A549 (cell line): ENCODE results near the gene DAO. TPM values are rescaled to one million over a fixed set of nuclear protein-coding genes. Genes with fewer than 3 reads are reported as not detected.
A peak's percentile ranks its signal among the peaks of the same experiment; 100 is the strongest.

ENCODE experiments used
- BCL3 ChIP-seq: fragments of >200 bp; sonication (Bioruptor Twin); formaldehyde crosslinking; IDR thresholded peaks from 3 replicates; pipeline ENCODE4 v1.6.1; 2016
- BHLHE40 ChIP-seq: IDR thresholded peaks from 2 replicates; pipeline ENCODE4 v1.6.1; 2012; ENCODE audit warnings: low read depth, low read length, inconsistent platforms
- CBX2 ChIP-seq: fragments of 200-600 bp; sonication (generic); IDR thresholded peaks from 2 replicates; pipeline ENCODE4 v1.6.1; 2016; ENCODE audit warnings: low read depth, mild to moderate bottlenecking, borderline replicate concordance
- CEBPB ChIP-seq, 2 experiments: fragments of >200 bp in 1 of 2; sonication (Bioruptor Twin) in 1 of 2; formaldehyde crosslinking in 1 of 2; IDR thresholded peaks; 2 replicates each; pipeline ENCODE4 v1.6.1; 2012 to 2016
- CHD2 ChIP-seq: fragments of 150-350 bp; IDR thresholded peaks from 2 replicates; pipeline ENCODE4 v1.6.1; 2014; ENCODE audit warnings: low read length; ENCODE audit not compliant: partially characterized antibody
- CHD4 ChIP-seq: fragments of 200-600 bp; sonication (generic); IDR thresholded peaks from 2 replicates; pipeline ENCODE4 v1.6.1; 2016; ENCODE audit warnings: antibody characterized with exemption, mild to moderate bottlenecking, borderline replicate concordance
- CTCF ChIP-seq: fragments of >200 bp; sonication (Bioruptor Twin); formaldehyde crosslinking; IDR thresholded peaks from 3 replicates; pipeline ENCODE4 v1.5.1; 2016
- E2F6 ChIP-seq: IDR thresholded peaks from 2 replicates; pipeline ENCODE4 v1.6.1; 2012; ENCODE audit warnings: low read depth, borderline replicate concordance
- EHF ChIP-seq: fragments of 250-450 bp; sonication (Bioruptor Pico); IDR thresholded peaks from 2 replicates; pipeline ENCODE4 v1.5.0; 2020; ENCODE audit warnings: mild to moderate bottlenecking
- EHMT2 ChIP-seq: fragments of 200-600 bp; sonication (generic); IDR thresholded peaks from 2 replicates; pipeline ENCODE4 v1.6.1; 2016; ENCODE audit warnings: antibody characterized with exemption, low read depth, mild to moderate bottlenecking, moderate library complexity
- ESRRA ChIP-seq: fragments of 150-350 bp; IDR thresholded peaks from 2 replicates; pipeline ENCODE4 v1.6.1; 2014; ENCODE audit warnings: mild to moderate bottlenecking, low read length, borderline replicate concordance
- FOSL2 ChIP-seq, 2 experiments: fragments of 450-650 bp in 1 of 2; fragments of >200 bp in 1 of 2; sonication (Bioruptor Twin) in 1 of 2; formaldehyde crosslinking; IDR thresholded peaks; 2 replicates each; pipeline versions ENCODE4 v1.5.0 to v1.6.1; 2016 to 2020; ENCODE audit warnings: mild to moderate bottlenecking in 1 of 2, moderate library complexity in 1 of 2
- HES2 ChIP-seq: fragments of >200 bp; sonication (Bioruptor Twin); formaldehyde crosslinking; IDR thresholded peaks from 2 replicates; pipeline ENCODE4 v1.6.1; 2016
- HEYL ChIP-seq: fragments of 250-450 bp; sonication (Bioruptor Pico); IDR thresholded peaks from 2 replicates; pipeline ENCODE4 v1.8.0; 2021; ENCODE audit warnings: mild to moderate bottlenecking, moderate library complexity
- HOXA7 ChIP-seq: fragments of 250-450 bp; sonication (Bioruptor Pico); IDR thresholded peaks from 2 replicates; pipeline ENCODE4 v1.5.0; 2020; ENCODE audit warnings: mild to moderate bottlenecking, moderate library complexity
- HOXB5 ChIP-seq: fragments of 250-450 bp; sonication (Bioruptor Pico); IDR thresholded peaks from 2 replicates; pipeline ENCODE4 v1.5.0; 2020; ENCODE audit warnings: mild to moderate bottlenecking, moderate library complexity
- JUNB ChIP-seq: fragments of >200 bp; sonication (Bioruptor Twin); formaldehyde crosslinking; IDR thresholded peaks from 2 replicates; pipeline ENCODE4 v1.6.1; 2016
- KDM1A ChIP-seq: fragments of 200-600 bp; sonication (generic); IDR thresholded peaks from 2 replicates; pipeline ENCODE4 v1.6.1; 2016; ENCODE audit warnings: low read depth, mild to moderate bottlenecking
- MAFK ChIP-seq: fragments of 450-650 bp; IDR thresholded peaks from 2 replicates; pipeline ENCODE4 v1.6.1; 2014; ENCODE audit not compliant: partially characterized antibody
- MAZ ChIP-seq: fragments of 150-350 bp; IDR thresholded peaks from 2 replicates; pipeline ENCODE4 v1.6.1; 2014; ENCODE audit warnings: antibody characterized with exemption, low read depth, low read length, borderline replicate concordance
- MYC ChIP-seq: IDR thresholded peaks from 2 replicates; pipeline ENCODE4 v1.6.1; 2012; ENCODE audit warnings: mild to moderate bottlenecking, inconsistent platforms, low read length, improper control_type of control experiment, borderline replicate concordance
- NFE2L2 ChIP-seq: fragments of 150-350 bp; conservative IDR thresholded peaks from 2 replicates; pipeline ENCODE4 v1.6.1; 2014; ENCODE audit warnings: low read length
- NPAS2 ChIP-seq: fragments of 250-450 bp; sonication (Bioruptor Pico); IDR thresholded peaks from 2 replicates; pipeline ENCODE4 v1.8.0; 2022; ENCODE audit warnings: mild to moderate bottlenecking, moderate library complexity, borderline replicate concordance
- NR3C1 ChIP-seq: fragments of >200 bp; sonication (Bioruptor Twin); formaldehyde crosslinking; IDR thresholded peaks from 3 replicates; pipeline ENCODE4 v1.6.1; 2017
- POLR2A ChIP-seq: IDR thresholded peaks from 2 replicates; pipeline ENCODE4 v1.6.1; 2012; ENCODE audit warnings: mild to moderate bottlenecking, low read length
- RARB ChIP-seq: fragments of 250-450 bp; sonication (Bioruptor Pico); IDR thresholded peaks from 2 replicates; pipeline ENCODE4 v1.8.0; 2021; ENCODE audit warnings: mild to moderate bottlenecking, moderate library complexity
- RCOR1 ChIP-seq: fragments of 150-350 bp; IDR thresholded peaks from 2 replicates; pipeline ENCODE4 v1.6.1; 2014; ENCODE audit warnings: antibody characterized with exemption, low read length, low read depth
- RNF2 ChIP-seq: fragments of 200-600 bp; sonication (generic); IDR thresholded peaks from 2 replicates; pipeline ENCODE4 v1.6.1; 2016; ENCODE audit warnings: low read depth, mild to moderate bottlenecking, antibody characterized with exemption, moderate library complexity, borderline replicate concordance
- SMC3 ChIP-seq: fragments of >200 bp; sonication (Bioruptor Twin); formaldehyde crosslinking; IDR thresholded peaks from 3 replicates; pipeline ENCODE4 v1.6.1; 2018; ENCODE audit warnings: inconsistent platforms
- SREBF2 ChIP-seq: fragments of 450-650 bp; IDR thresholded peaks from 2 replicates; pipeline ENCODE4 v1.6.1; 2014; ENCODE audit warnings: mild to moderate bottlenecking, moderate library complexity
- TFCP2L1 ChIP-seq: fragments of 250-450 bp; sonication (Bioruptor Pico); IDR thresholded peaks from 2 replicates; pipeline ENCODE4 v1.5.0; 2021; ENCODE audit warnings: mild to moderate bottlenecking
- USF2 ChIP-seq: fragments of 450-650 bp; IDR thresholded peaks from 2 replicates; pipeline ENCODE4 v1.6.1; 2014; ENCODE audit warnings: antibody characterized with exemption
- ZC3H11A ChIP-seq: fragments of 450-650 bp; IDR thresholded peaks from 2 replicates; pipeline ENCODE4 v1.6.1; 2014; ENCODE audit warnings: antibody characterized with exemption, mild to moderate bottlenecking
- ZSCAN20 ChIP-seq: fragments of 250-450 bp; sonication (Bioruptor Pico); IDR thresholded peaks from 2 replicates; pipeline ENCODE4 v1.8.0; 2022; ENCODE audit warnings: mild to moderate bottlenecking, moderate library complexity
- polyA plus RNA-seq, 4 experiments: library from polyadenylated mRNA; depleted of rRNA in 3 of 4; stranded (reverse); fragments of >200 nt; fragmentation: RNase III in 1 of 4; extraction: RNeasy Plus Mini Kit Qiagen cat#74134 plus additional on column Dnase treatment in 1 of 4; gene quantifications; 2 replicates in 3 of 4; 3 replicates in 1 of 4; pipeline ENCODE4 v1.2.3, GENCODE V29; 2011 to 2017
- TF ChIP-seq, protein P1 (sequence below): fragments of 200-600 bp; sonication (generic); IDR thresholded peaks from 2 replicates; pipeline ENCODE4 v1.6.1; 2016; ENCODE audit warnings: antibody characterized with exemption, mild to moderate bottlenecking, moderate library complexity

The DAO gene
- polyA plus RNA-seq, 2 of the 4 experiments (the other 2 are of a cell fraction), result not detected

DNA sequence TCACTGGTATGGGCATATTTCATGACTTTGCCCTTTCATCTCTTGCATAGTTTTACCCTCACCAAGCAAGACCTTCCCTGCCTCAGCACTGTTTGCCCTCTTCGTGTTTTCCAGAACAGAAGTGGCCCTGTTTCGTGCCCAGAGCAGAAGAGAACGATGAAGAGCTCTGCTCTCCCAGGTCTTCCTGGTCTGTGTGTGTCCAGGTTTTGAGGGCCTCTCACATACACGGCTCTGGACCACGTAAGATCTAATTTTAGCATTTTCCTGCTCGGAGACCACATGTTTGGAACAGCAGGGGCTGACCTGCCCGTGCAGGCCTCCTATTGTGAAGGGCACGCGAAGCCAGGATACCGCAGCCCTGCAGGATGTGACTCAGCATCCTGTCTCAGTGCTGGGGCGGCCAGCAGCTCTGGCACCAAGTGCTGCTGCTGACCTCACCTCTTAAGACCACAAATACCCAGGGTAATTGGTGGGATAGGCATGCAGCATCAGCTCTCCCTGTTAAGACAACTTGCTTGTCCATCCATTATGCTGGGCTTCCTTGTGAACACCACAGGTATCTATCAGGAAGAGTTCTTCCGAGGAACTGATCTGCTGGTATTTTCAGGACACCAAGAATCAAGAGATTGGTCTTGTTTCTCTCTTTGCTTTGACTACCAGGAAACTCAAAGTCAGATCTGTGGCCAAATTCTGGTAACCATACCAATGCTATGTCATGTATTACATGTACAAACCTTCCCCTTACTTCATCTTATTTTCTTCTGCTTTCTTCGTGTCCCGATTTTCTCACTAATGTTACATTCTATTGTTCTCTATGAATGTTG is 41.5 kb upstream of the DAO start (continued):
- no peak for TF ChIP-seq CTCF
- TF ChIP-seq RARB (CRISPR knock-in tag), result no peak
- TF ChIP-seq BHLHE40, result peak; percentile 87
- TF ChIP-seq NR3C1, result no peak
- peak; percentile 88 for TF ChIP-seq MYC
- peak; percentile 94 for TF ChIP-seq ZSCAN20 (CRISPR knock-in tag)
- TF ChIP-seq HES2, result no peak
- TF ChIP-seq RNF2, result no peak
- TF ChIP-seq ESRRA, result no peak
- TF ChIP-seq CEBPB (IDR thresholded peaks at IDR 0.05), result peak in 1 of 2 experiments; percentile 11; a peak in 1 of 4 replicates
- TF ChIP-seq EHF (CRISPR knock-in tag), result peak; percentile 87
- TF ChIP-seq SMC3, result peak; percentile 33; the same call in 1 of the 3 replicates
- TF ChIP-seq E2F6, result peak; percentile 95
- TF ChIP-seq HOXA7 (CRISPR knock-in tag), result no peak; the same call in 1 of the 2 replicates
- peak; percentile 87 for TF ChIP-seq NFE2L2
- TF ChIP-seq, protein P1, sequence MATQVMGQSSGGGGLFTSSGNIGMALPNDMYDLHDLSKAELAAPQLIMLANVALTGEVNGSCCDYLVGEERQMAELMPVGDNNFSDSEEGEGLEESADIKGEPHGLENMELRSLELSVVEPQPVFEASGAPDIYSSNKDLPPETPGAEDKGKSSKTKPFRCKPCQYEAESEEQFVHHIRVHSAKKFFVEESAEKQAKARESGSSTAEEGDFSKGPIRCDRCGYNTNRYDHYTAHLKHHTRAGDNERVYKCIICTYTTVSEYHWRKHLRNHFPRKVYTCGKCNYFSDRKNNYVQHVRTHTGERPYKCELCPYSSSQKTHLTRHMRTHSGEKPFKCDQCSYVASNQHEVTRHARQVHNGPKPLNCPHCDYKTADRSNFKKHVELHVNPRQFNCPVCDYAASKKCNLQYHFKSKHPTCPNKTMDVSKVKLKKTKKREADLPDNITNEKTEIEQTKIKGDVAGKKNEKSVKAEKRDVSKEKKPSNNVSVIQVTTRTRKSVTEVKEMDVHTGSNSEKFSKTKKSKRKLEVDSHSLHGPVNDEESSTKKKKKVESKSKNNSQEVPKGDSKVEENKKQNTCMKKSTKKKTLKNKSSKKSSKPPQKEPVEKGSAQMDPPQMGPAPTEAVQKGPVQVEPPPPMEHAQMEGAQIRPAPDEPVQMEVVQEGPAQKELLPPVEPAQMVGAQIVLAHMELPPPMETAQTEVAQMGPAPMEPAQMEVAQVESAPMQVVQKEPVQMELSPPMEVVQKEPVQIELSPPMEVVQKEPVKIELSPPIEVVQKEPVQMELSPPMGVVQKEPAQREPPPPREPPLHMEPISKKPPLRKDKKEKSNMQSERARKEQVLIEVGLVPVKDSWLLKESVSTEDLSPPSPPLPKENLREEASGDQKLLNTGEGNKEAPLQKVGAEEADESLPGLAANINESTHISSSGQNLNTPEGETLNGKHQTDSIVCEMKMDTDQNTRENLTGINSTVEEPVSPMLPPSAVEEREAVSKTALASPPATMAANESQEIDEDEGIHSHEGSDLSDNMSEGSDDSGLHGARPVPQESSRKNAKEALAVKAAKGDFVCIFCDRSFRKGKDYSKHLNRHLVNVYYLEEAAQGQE, result no peak
- TF ChIP-seq CHD2, result no peak
- no peak for TF ChIP-seq ZC3H11A
- TF ChIP-seq USF2, result peak; percentile 52; the same call in 1 of the 2 replicates
- TF ChIP-seq KDM1A, result 0 out of 2 replicates have a peak, but pooled peaks have one; percentile 8
- peak; percentile 99 for TF ChIP-seq MAFK
- TF ChIP-seq HEYL (CRISPR knock-in tag), result peak; percentile 74; the same call in 1 of the 2 replicates
- no peak for TF ChIP-seq CHD4
- no peak for TF ChIP-seq CBX2
- TF ChIP-seq HOXB5 (CRISPR knock-in tag), result peak; percentile 86
- no peak; the same call in 1 of the 2 replicates for TF ChIP-seq TFCP2L1 (CRISPR knock-in tag)
- no peak for TF ChIP-seq MAZ
- TF ChIP-seq NPAS2 (CRISPR knock-in tag), result peak; percentile 38; the same call in 1 of the 2 replicates
- no peak for TF ChIP-seq EHMT2
- TF ChIP-seq RCOR1, result no peak
- peak; percentile 61 for TF ChIP-seq FOSL2 (IDR thresholded peaks at IDR 0.05)
- peak; percentile 96 for TF ChIP-seq FOSL2 (CRISPR knock-in tag; IDR thresholded peaks at IDR 0.05)
- TF ChIP-seq SREBF2, result no peak
- peak; percentile 78 for TF ChIP-seq JUNB
- no peak for TF ChIP-seq POLR2A
- TF ChIP-seq BCL3, result 0 out of 3 replicates have a peak, but pooled peaks have one; percentile 30
